ENCODE data around the gene GALNT18. TPM values are rescaled to one million over a fixed set of nuclear protein-coding genes. Genes with fewer than 3 reads are reported as not detected.

Gene GALNT18
- total RNA-seq, 2 experiments from 2014 or later: not detected

- no peaks in the 10 kb centered on the region for H3K79me2 ChIP-seq (ENCODE audit: insufficient read depth, low read depth, low read length)
- ChIA-PET POLR2A (no interaction called here), CTCF (ENCODE audit: unreplicated experiment) (no interaction called here)
- BruUV-seq (replicated peaks): no TSS peak
- no peak overlapping the region for H3K4me2 ChIP-seq (ENCODE audit: low read length)
- no peak for DNase-seq (ENCODE audit: low spot score)
- no peaks in the 10 kb centered on the region for H3K4me1 ChIP-seq (ENCODE audit: insufficient read depth, low read length, poor library complexity, severe bottlenecking)
- H3K4me3 ChIP-seq (ENCODE audit: low read depth, low read length, poor library complexity, severe bottlenecking): no peak overlapping the region
- no peaks in the 10 kb centered on the region for H4K20me1 ChIP-seq (ENCODE audit: insufficient read depth, low read length)
- H3K36me3 ChIP-seq (ENCODE audit: insufficient read depth, low read length): no peaks in the 10 kb centered on the region
- H2AFZ ChIP-seq (ENCODE audit: low read length): no peak overlapping the region
- intact Hi-C loops (cut with micrococcal nuclease; ENCODE audit: unreplicated experiment): no loop called here
- H3K27ac ChIP-seq (ENCODE audit: low read depth, low read length, poor library complexity, severe bottlenecking): no peak overlapping the region
- TF ChIP-seq EZH2phosphoT487 (IDR thresholded peaks at IDR 0.05; ENCODE audit: borderline replicate concordance, low read depth, low read length): no peak
- TF ChIP-seq, protein P1, sequence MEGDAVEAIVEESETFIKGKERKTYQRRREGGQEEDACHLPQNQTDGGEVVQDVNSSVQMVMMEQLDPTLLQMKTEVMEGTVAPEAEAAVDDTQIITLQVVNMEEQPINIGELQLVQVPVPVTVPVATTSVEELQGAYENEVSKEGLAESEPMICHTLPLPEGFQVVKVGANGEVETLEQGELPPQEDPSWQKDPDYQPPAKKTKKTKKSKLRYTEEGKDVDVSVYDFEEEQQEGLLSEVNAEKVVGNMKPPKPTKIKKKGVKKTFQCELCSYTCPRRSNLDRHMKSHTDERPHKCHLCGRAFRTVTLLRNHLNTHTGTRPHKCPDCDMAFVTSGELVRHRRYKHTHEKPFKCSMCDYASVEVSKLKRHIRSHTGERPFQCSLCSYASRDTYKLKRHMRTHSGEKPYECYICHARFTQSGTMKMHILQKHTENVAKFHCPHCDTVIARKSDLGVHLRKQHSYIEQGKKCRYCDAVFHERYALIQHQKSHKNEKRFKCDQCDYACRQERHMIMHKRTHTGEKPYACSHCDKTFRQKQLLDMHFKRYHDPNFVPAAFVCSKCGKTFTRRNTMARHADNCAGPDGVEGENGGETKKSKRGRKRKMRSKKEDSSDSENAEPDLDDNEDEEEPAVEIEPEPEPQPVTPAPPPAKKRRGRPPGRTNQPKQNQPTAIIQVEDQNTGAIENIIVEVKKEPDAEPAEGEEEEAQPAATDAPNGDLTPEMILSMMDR (conservative IDR thresholded peaks at IDR 0.05; ENCODE audit: low read length): no peak
- no peaks in the 10 kb centered on the region for H3K9me3 ChIP-seq (ENCODE audit: low read length)
- H3K9me2 ChIP-seq (ENCODE audit: insufficient read depth, low read length): no peaks in the 10 kb centered on the region
Observed at GRCh38 chr11:11468954-11469353, 152.9 kb downstream of the GALNT18 start.

- Histone ChIP-seq H3K36me3 (ENCODE audit: insufficient read depth, low read length) (no peaks in the 10 kb centered on the region), H3K9me3 (ENCODE audit: low read length) (no peaks in the 10 kb centered on the region), H2AFZ (ENCODE audit: low read length) (no peak overlapping the region), H3K9me2 (ENCODE audit: insufficient read depth, low read length) (no peaks in the 10 kb centered on the region), H3K27ac (ENCODE audit: low read depth, low read length, poor library complexity, severe bottlenecking) (no peak overlapping the region), H4K20me1 (ENCODE audit: insufficient read depth, low read length) (no peaks in the 10 kb centered on the region), H3K4me1 (ENCODE audit: insufficient read depth, low read length, poor library complexity, severe bottlenecking) (no peaks in the 10 kb centered on the region), H3K79me2 (ENCODE audit: insufficient read depth, low read depth, low read length) (no peaks in the 10 kb centered on the region), H3K4me2 (ENCODE audit: low read length) (no peak overlapping the region), H3K4me3 (ENCODE audit: low read depth, low read length, poor library complexity, severe bottlenecking) (no peak overlapping the region)
- ChIA-PET POLR2A (no interaction called here), CTCF (ENCODE audit: unreplicated experiment) (no interaction called here)
- intact Hi-C loops (cut with micrococcal nuclease; ENCODE audit: unreplicated experiment): no loop called here
- no peak for DNase-seq (ENCODE audit: low spot score)
- no TSS peak for BruUV-seq (replicated peaks)
- TF ChIP-seq, protein P1 (conservative IDR thresholded peaks at IDR 0.05; ENCODE audit: low read length): no peak
- TF ChIP-seq EZH2phosphoT487 (IDR thresholded peaks at IDR 0.05; ENCODE audit: borderline replicate concordance, low read depth, low read length): no peak
Observed at GRCh38 chr11:11467312-11467711, 154.5 kb downstream of the GALNT18 start.

GRCh38 chr11:11464555-11464954 is 157.2 kb downstream of the GALNT18 start:
- Histone ChIP-seq H3K9me2 (ENCODE audit: insufficient read depth, low read length) (no peaks in the 10 kb centered on the region), H3K36me3 (ENCODE audit: insufficient read depth, low read length) (no peaks in the 10 kb centered on the region), H3K27ac (ENCODE audit: low read depth, low read length, poor library complexity, severe bottlenecking) (no peak overlapping the region), H3K4me2 (ENCODE audit: low read length) (no peak overlapping the region), H3K4me1 (ENCODE audit: insufficient read depth, low read length, poor library complexity, severe bottlenecking) (no peaks in the 10 kb centered on the region), H3K4me3 (ENCODE audit: low read depth, low read length, poor library complexity, severe bottlenecking) (no peak overlapping the region), H3K9me3 (ENCODE audit: low read length) (no peaks in the 10 kb centered on the region), H3K79me2 (ENCODE audit: insufficient read depth, low read depth, low read length) (no peaks in the 10 kb centered on the region), H4K20me1 (ENCODE audit: insufficient read depth, low read length) (no peaks in the 10 kb centered on the region), H2AFZ (ENCODE audit: low read length) (no peak overlapping the region)
- CTCF ChIA-PET (ENCODE audit: unreplicated experiment): no interaction called here
- BruUV-seq (replicated peaks): no TSS peak
- no peak for DNase-seq (ENCODE audit: low spot score)
- intact Hi-C loops (cut with micrococcal nuclease; ENCODE audit: unreplicated experiment): no loop called here
- POLR2A ChIA-PET: no interaction called here
- TF ChIP-seq, protein P1 (conservative IDR thresholded peaks at IDR 0.05; ENCODE audit: low read length): no peak
- TF ChIP-seq EZH2phosphoT487 (IDR thresholded peaks at IDR 0.05; ENCODE audit: borderline replicate concordance, low read depth, low read length): no peak

Measured in OCI-LY7 (cell line).